Peyer's patch (tissue), 4 donors: ENCODE data around the gene FAT1. TPM values are rescaled to one million over a fixed set of nuclear protein-coding genes. Genes with fewer than 3 reads are reported as not detected.

Experiments
- DNase-seq, 3 donors: peaks; one replicate each; pipeline ENCODE4 v3.0.0-alpha.2; 2017 to 2019
- H3K27ac ChIP-seq, 4 donors: fragments of 200-600 bp; sonication (generic); one replicate each; pipeline ENCODE4 v1.5.1; 2016 to 2019
- H3K27me3 ChIP-seq, 2 donors: fragments of 200-600 bp; sonication (generic); one replicate each; pipeline ENCODE4 v1.5.1; 2019
- H3K36me3 ChIP-seq, 3 donors: fragments of 200-600 bp; sonication (generic); one replicate each; pipeline ENCODE4 v1.5.1; 2016 to 2019
- H3K4me1 ChIP-seq, 4 donors: fragments of 200-600 bp; sonication (generic); one replicate each; pipeline ENCODE4 v1.5.1; 2016 to 2019
- H3K4me3 ChIP-seq, 4 donors: fragments of 200-600 bp; sonication (generic); 1 replicate in 3 of 4; 2 replicates in 1 of 4; pipeline ENCODE4 v1.5.1; 2016 to 2019; ENCODE audit warnings: mild to moderate bottlenecking in 1 of 4
- H3K9me3 ChIP-seq, 4 donors: fragments of 200-600 bp; sonication (generic); one replicate each; pipeline ENCODE4 v1.5.1; 2016 to 2019; ENCODE audit warnings: mild to moderate bottlenecking in 1 of 4
- POLR2A ChIP-seq, 2 donors: fragments of 450-650 bp; IDR thresholded peaks; one replicate each; pipeline ENCODE4 v1.5.1; 2017; ENCODE audit warnings: antibody characterized with exemption in 2 of 2, mild to moderate bottlenecking in 2 of 2, moderate library complexity in 2 of 2
- total RNA-seq, 4 donors: library from RNA; depleted of rRNA; stranded (reverse); fragments of >200 nt; gene quantifications; one replicate each; pipeline ENCODE4 v1.1.0, GENCODE V29; 2016
- TF ChIP-seq, protein P1 (sequence below), 6 experiments: fragments of 450-650 bp in 4 of 6; fragments of 200-600 bp in 2 of 6; sonication (generic) in 1 of 6; IDR thresholded peaks; one replicate each; pipeline ENCODE4 v1.5.1; 2017 to 2019; ENCODE audit warnings: antibody characterized with exemption in 6 of 6, mild to moderate bottlenecking in 3 of 6, moderate library complexity in 1 of 6

Gene FAT1
- total RNA-seq, 4 donors from 2014 or later: 88.3 to 580 (median 468) TPM

GRCh38 chr4:186698525-186698924 is 25.1 kb downstream of the FAT1 start:
- H3K9me3 ChIP-seq: no peaks in the 10 kb centered on the region
- no peak for DNase-seq
- no peak overlapping the region for H3K4me3 ChIP-seq
- peaks cover 0 to 5% (median 0%) of the 10 kb centered on the region in 3 donors for H3K36me3 ChIP-seq
- peaks cover 0 to 31% (median 0%) of the 10 kb centered on the region in 4 donors for H3K4me1 ChIP-seq
- H3K27me3 ChIP-seq: no peaks in the 10 kb centered on the region
- H3K27ac ChIP-seq: no peak overlapping the region
- TF ChIP-seq, protein P1, sequence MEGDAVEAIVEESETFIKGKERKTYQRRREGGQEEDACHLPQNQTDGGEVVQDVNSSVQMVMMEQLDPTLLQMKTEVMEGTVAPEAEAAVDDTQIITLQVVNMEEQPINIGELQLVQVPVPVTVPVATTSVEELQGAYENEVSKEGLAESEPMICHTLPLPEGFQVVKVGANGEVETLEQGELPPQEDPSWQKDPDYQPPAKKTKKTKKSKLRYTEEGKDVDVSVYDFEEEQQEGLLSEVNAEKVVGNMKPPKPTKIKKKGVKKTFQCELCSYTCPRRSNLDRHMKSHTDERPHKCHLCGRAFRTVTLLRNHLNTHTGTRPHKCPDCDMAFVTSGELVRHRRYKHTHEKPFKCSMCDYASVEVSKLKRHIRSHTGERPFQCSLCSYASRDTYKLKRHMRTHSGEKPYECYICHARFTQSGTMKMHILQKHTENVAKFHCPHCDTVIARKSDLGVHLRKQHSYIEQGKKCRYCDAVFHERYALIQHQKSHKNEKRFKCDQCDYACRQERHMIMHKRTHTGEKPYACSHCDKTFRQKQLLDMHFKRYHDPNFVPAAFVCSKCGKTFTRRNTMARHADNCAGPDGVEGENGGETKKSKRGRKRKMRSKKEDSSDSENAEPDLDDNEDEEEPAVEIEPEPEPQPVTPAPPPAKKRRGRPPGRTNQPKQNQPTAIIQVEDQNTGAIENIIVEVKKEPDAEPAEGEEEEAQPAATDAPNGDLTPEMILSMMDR (IDR thresholded peaks at IDR 0.05): no peak
- no peak for TF ChIP-seq POLR2A (IDR thresholded peaks at IDR 0.05)

DNA sequence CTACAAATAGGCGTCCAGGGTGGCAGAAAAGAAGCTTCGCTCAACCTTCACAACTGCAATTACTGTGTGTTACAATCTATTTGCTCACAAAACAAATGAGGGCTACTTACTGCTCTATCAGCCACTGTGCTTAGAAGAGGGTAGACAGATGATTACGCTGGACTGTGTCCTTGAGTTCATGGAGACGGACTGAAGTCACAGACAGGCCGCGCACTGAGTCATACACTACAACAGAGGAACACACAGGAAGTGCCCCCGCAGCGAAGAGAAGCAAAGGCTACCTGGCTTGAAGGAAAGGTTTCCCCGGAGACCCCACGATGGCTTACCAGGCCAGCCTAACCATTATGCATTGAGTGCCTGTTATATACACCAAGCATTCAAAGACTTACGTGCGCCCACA is 25.6 kb downstream of the FAT1 start:
- no peak for TF ChIP-seq POLR2A (IDR thresholded peaks at IDR 0.05)
- TF ChIP-seq, protein P1 (IDR thresholded peaks at IDR 0.05): no peak
- no peaks in the 10 kb centered on the region for H3K9me3 ChIP-seq
- no peak overlapping the region for H3K4me3 ChIP-seq
- no peak overlapping the region for H3K27ac ChIP-seq
- H3K36me3 ChIP-seq: peaks cover 0 to 5% (median 0%) of the 10 kb centered on the region in 3 donors
- no peaks in the 10 kb centered on the region for H3K27me3 ChIP-seq
- DNase-seq: no peak
- peaks cover 0 to 26% (median 0%) of the 10 kb centered on the region in 4 donors for H3K4me1 ChIP-seq

DNA sequence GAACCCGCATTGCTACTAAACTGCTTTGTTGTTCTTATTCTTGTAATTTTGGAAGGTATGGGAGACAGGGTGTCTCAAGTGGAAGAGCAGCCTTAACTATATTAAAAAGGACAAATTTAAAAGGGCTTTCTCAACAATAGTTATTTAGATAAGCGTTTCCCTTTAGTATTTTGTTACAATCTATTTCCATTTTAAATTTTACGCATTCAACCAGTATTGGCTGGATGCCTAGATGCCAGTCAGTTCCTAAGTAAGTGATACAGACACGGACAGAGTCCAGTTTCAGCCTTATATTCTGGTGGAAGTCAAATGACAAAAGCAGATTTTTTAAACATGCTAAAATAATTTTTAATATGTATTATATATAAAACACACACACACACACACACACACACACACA is 28.3 kb downstream of the FAT1 start:
- no peak overlapping the region for H3K27ac ChIP-seq
- H3K4me1 ChIP-seq: peaks cover 0 to 3% (median 0%) of the 10 kb centered on the region in 4 donors
- no peaks in the 10 kb centered on the region for H3K9me3 ChIP-seq
- no peaks in the 10 kb centered on the region for H3K27me3 ChIP-seq
- peaks cover 0 to 11% (median 0%) of the 10 kb centered on the region in 3 donors for H3K36me3 ChIP-seq
- DNase-seq: no peak
- no peak overlapping the region for H3K4me3 ChIP-seq
- TF ChIP-seq, protein P1 (IDR thresholded peaks at IDR 0.05): no peak
- no peak for TF ChIP-seq POLR2A (IDR thresholded peaks at IDR 0.05)

DNA sequence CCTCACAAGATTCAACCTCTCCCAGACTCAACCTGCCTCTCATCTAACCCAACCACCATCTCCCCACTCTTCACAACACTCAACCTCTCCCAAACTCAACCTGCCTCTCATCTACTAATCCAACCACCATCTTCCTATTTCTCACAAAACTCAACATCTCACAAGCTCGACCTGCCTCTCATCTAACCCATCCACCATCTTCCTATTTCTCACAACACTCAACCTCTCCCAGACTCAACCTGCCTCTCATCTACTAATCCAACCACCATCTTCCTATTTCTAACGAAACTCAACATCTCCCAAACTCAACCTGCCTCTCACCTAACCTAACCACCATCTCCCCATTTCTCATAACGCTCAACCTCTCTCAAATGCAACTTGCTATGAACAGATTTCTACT is 29.8 kb downstream of the FAT1 start:
- DNase-seq: no peak
- no peaks in the 10 kb centered on the region for H3K9me3 ChIP-seq
- no peaks in the 10 kb centered on the region for H3K27me3 ChIP-seq
- peaks cover 0 to 13% (median 0%) of the 10 kb centered on the region in 3 donors for H3K36me3 ChIP-seq
- TF ChIP-seq, protein P1 (IDR thresholded peaks at IDR 0.05): no peak
- no peak for TF ChIP-seq POLR2A (IDR thresholded peaks at IDR 0.05)
- H3K4me3 ChIP-seq: no peak overlapping the region
- H3K27ac ChIP-seq: peak overlapping the region in 1 of 4 donors; percentile 55
- no peaks in the 10 kb centered on the region for H3K4me1 ChIP-seq

DNA sequence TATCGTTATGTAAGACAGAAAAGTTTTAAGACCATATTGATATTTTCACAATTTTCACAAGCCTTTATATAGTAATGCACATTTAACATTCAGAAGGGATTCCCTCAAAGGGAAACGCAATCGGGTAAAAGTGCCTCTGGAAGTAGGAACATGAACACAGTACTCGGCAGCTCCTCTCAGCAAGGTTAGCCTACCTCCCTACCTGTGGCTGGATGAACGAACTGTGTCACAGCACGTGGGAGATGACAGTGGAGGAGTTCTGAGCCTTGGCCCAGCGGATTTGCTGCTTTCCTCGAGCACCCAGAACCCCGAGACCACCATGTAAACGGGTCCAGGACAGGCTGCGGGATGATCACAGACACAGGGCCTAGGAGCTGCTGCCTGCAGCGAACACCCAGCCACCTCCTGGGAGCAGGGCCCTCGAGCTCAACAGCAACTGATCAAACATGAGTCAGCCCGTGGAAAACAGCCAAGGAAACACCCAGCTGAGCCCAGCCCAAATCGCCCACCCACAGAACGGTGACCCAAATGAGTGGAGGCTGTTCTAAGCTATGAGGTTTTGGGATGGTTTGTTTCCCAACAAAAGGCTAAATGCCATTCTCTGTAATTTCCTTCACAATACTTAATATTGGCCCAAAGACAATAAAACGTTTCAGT is 30.4 kb downstream of the FAT1 start:
- no peak overlapping the region for H3K4me3 ChIP-seq
- TF ChIP-seq POLR2A (IDR thresholded peaks at IDR 0.05): no peak
- TF ChIP-seq, protein P1 (IDR thresholded peaks at IDR 0.05): no peak
- H3K9me3 ChIP-seq: no peaks in the 10 kb centered on the region
- peaks cover 0 to 13% (median 0%) of the 10 kb centered on the region in 3 donors for H3K36me3 ChIP-seq
- peaks cover 0 to 1% (median 0%) of the 10 kb centered on the region in 4 donors for H3K4me1 ChIP-seq
- peak overlapping the region in 1 of 4 donors; percentile 55 for H3K27ac ChIP-seq
- DNase-seq: peak in 1 of 3 donors; percentile 61
- no peaks in the 10 kb centered on the region for H3K27me3 ChIP-seq
